Suprapubic skin (tissue), 4 donors: ENCODE data around the gene KIF21B. TPM values are rescaled to one million over a fixed set of nuclear protein-coding genes. Genes with fewer than 3 reads are reported as not detected.

ENCODE experiments used
- DNase-seq, 2 donors: peaks; one replicate each; pipeline ENCODE4 v3.0.0-alpha.2; 2019; ENCODE audit warnings: low spot score in 2 of 2
- H3K27ac ChIP-seq: fragments of 200-600 bp; sonication (generic); one replicate; pipeline ENCODE4 v1.5.1; 2019
- H3K27me3 ChIP-seq: fragments of 200-600 bp; sonication (generic); one replicate; pipeline ENCODE4 v1.5.1; 2019
- H3K36me3 ChIP-seq: fragments of 200-600 bp; sonication (generic); one replicate; pipeline ENCODE4 v1.5.1; 2019
- H3K4me1 ChIP-seq: fragments of 200-600 bp; sonication (generic); one replicate; pipeline ENCODE4 v1.5.1; 2019
- H3K4me3 ChIP-seq: fragments of 200-600 bp; sonication (generic); one replicate; pipeline ENCODE4 v1.5.1; 2019; ENCODE audit warnings: mild to moderate bottlenecking
- H3K9me3 ChIP-seq: fragments of 200-600 bp; sonication (generic); one replicate; pipeline ENCODE4 v1.5.1; 2019
- CTCF ChIP-seq, 2 donors: fragments of 200-600 bp in 1 of 2; fragments of 450-650 bp in 1 of 2; sonication (generic) in 1 of 2; IDR thresholded peaks; one replicate each; pipeline ENCODE4 v1.5.1; 2016 to 2019; ENCODE audit warnings: antibody characterized with exemption in 2 of 2, mild to moderate bottlenecking in 1 of 2, moderate library complexity in 1 of 2
- EP300 ChIP-seq: sonication (generic); formaldehyde crosslinking; IDR thresholded peaks from one replicate; pipeline ENCODE4 v1.6.1; 2017; ENCODE audit warnings: antibody characterized with exemption
- POLR2A ChIP-seq, 2 donors: fragments of 450-650 bp; IDR thresholded peaks; one replicate each; pipeline ENCODE4 v1.6.1; 2017; ENCODE audit warnings: antibody characterized with exemption in 2 of 2, mild to moderate bottlenecking in 2 of 2, moderate library complexity in 2 of 2
- POLR2AphosphoS5 ChIP-seq, 3 donors: sonication (generic); formaldehyde crosslinking; IDR thresholded peaks; one replicate each; pipeline ENCODE4 v1.6.1; 2017; ENCODE audit warnings: antibody characterized with exemption in 3 of 3
- WGBS: methylation state at CpG from one replicate; pipeline ENCODE4 v1.1.5; 2018; 5-methylcytosine and 5-hydroxymethylcytosine counted together
- total RNA-seq, 4 donors: library from RNA; depleted of rRNA; stranded (reverse); fragments of >200 nt; gene quantifications; one replicate each; pipeline ENCODE4 v1.1.0, GENCODE V29; 2016

KIF21B gene
- total RNA-seq, 4 donors from 2014 or later = 0.65 to 2.3 (median 1.1) TPM

GRCh38 chr1:201061886-201062285 is 38.4 kb upstream of the KIF21B start:
- H3K27me3 ChIP-seq = peaks cover 9% of the 10 kb centered on the region
- no peak overlapping the region for H3K27ac ChIP-seq
- no peaks in the 10 kb centered on the region for H3K9me3 ChIP-seq
- no peaks in the 10 kb centered on the region for H3K36me3 ChIP-seq
- H3K4me1 ChIP-seq = no peaks in the 10 kb centered on the region
- no peak overlapping the region for H3K4me3 ChIP-seq
- 91% methylated on average over 11 of the region's 12 CpGs for WGBS
- TF ChIP-seq CTCF (IDR thresholded peaks at IDR 0.05) (no peak), POLR2AphosphoS5 (IDR thresholded peaks at IDR 0.05) (no peak), EP300 (no peak), POLR2A (IDR thresholded peaks at IDR 0.05) (no peak)
- DNase-seq = no peak

DNA sequence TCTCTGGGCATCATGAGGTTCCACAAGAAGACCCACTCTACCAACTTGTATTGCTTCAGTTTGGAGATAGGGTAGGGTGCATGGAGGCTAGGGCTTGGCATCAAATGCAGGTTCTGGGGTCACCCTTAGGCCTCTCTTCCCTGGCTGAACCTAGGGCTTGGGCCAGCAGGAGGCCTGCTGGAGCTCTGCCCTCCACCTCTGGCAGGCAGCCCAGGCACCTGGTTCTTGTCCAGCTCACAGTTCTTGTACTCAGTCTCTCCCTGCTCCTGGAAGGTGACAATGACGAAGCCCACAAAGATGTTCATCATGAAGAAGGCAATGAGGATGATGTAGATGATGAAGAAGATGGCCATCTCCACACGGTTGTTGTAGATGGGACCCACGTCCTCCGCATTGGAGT is 37.5 kb upstream of the KIF21B start:
- Histone ChIP-seq H3K27me3 (peaks cover 2% of the 10 kb centered on the region), H3K4me1 (no peaks in the 10 kb centered on the region), H3K9me3 (no peaks in the 10 kb centered on the region), H3K27ac (no peak overlapping the region), H3K36me3 (no peaks in the 10 kb centered on the region), H3K4me3 (no peak overlapping the region)
- TF ChIP-seq POLR2AphosphoS5 (IDR thresholded peaks at IDR 0.05) (no peak), POLR2A (IDR thresholded peaks at IDR 0.05) (no peak), EP300 (no peak), CTCF (IDR thresholded peaks at IDR 0.05) (no peak)
- 94% methylated on average over 4 of the region's 4 CpGs for WGBS
- DNase-seq = no peak

DNA sequence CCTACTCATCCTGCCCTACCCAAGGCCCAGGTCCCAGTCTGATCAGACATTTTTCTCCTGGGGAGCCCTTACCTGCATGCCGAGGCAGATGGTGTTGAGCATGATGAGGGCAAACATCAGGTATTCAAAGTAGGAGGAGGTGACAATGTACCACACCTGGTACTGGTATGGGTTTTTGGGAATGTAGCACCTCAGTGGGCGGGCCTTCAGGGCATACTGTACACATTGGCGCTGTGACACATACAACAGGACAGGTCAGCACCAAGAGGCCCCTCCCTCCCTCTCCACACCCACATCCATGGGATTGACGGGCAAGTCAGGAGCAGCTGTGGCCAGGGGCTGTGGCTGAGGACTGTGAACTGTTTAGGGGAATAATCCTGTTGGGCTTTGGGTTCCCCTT is 37.1 kb upstream of the KIF21B start:
- Histone ChIP-seq H3K9me3 (no peaks in the 10 kb centered on the region), H3K27me3 (no peaks in the 10 kb centered on the region), H3K4me3 (no peak overlapping the region), H3K36me3 (no peaks in the 10 kb centered on the region), H3K4me1 (no peaks in the 10 kb centered on the region), H3K27ac (no peak overlapping the region)
- DNase-seq = no peak
- 85% methylated on average over 4 of the region's 4 CpGs for WGBS
- TF ChIP-seq POLR2A (IDR thresholded peaks at IDR 0.05) (no peak), EP300 (no peak), CTCF (IDR thresholded peaks at IDR 0.05) (no peak), POLR2AphosphoS5 (IDR thresholded peaks at IDR 0.05) (no peak)

DNA sequence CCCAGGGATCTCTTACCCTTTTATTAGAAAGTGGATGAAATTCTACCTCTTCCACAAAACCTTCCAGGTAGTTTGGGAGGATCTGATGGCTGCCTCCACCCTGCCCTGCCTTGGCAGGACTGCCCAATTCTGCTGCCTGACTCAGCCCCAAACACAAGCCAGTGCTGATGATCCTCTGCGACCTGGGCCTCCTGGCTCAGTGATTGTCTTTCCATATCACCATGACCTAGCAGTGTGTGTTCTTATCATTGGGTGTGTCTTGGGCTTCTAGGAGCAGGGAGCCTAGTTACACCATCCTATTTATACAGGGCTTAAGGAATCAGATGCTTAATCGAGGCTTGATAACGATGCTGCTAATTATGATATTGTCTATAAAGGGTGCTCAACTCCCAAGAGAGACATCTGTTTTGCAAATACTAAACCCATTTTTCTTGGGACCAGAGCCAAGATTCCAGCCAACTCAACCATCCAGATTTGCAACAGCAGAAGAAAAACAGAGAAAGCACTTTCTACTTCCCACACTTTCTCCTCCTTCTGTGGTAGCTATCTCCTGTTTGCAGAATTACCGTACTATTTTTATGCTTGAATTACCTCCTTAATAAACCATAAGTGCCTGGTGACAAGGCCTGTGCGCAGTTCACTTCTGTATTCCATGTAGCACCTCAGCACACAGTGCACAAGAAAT is 36.5 kb upstream of the KIF21B start:
- Histone ChIP-seq H3K27me3 (no peaks in the 10 kb centered on the region), H3K4me1 (no peaks in the 10 kb centered on the region), H3K36me3 (no peaks in the 10 kb centered on the region), H3K9me3 (no peaks in the 10 kb centered on the region), H3K4me3 (no peak overlapping the region), H3K27ac (no peak overlapping the region)
- 48% methylated on average over 5 of the region's 5 CpGs for WGBS
- DNase-seq = no peak
- TF ChIP-seq POLR2A (IDR thresholded peaks at IDR 0.05) = no peak
- TF ChIP-seq EP300 = no peak
- TF ChIP-seq CTCF (IDR thresholded peaks at IDR 0.05) = no peak
- no peak for TF ChIP-seq POLR2AphosphoS5 (IDR thresholded peaks at IDR 0.05)

- no peak overlapping the region for H3K27ac ChIP-seq
- H3K4me3 ChIP-seq = no peak overlapping the region
- WGBS = 96% methylated on average over 3 of the region's 3 CpGs
- TF ChIP-seq POLR2A (IDR thresholded peaks at IDR 0.05) (no peak), CTCF (IDR thresholded peaks at IDR 0.05) (no peak), POLR2AphosphoS5 (IDR thresholded peaks at IDR 0.05) (no peak), EP300 (no peak)
- no peaks in the 10 kb centered on the region for H3K36me3 ChIP-seq
- no peaks in the 10 kb centered on the region for H3K9me3 ChIP-seq
- peaks cover 1% of the 10 kb centered on the region for H3K4me1 ChIP-seq
- H3K27me3 ChIP-seq = no peaks in the 10 kb centered on the region
- no peak for DNase-seq
These were observed 35.9 kb upstream of the KIF21B start for GRCh38 chr1:201059401-201059800.
